GM19468 (cell line): ENCODE data around the gene BEND2.
"Not testable (repeated sequence)": the region's sequence is repeated elsewhere in the genome, so short reads cannot be mapped to it uniquely, and the experiment has no call there.

Experiments used
- ATAC-seq: cut with Tn5 transposase; IDR thresholded peaks from one replicate; pipeline ENCODE4 v1.9.1; 2021; ENCODE audit warnings: mild to moderate bottlenecking, moderate library complexity, moderate number of reproducible peaks; ENCODE audit not compliant: unreplicated experiment; ENCODE audit errors: extremely low read depth

Gene BEND2

DNA sequence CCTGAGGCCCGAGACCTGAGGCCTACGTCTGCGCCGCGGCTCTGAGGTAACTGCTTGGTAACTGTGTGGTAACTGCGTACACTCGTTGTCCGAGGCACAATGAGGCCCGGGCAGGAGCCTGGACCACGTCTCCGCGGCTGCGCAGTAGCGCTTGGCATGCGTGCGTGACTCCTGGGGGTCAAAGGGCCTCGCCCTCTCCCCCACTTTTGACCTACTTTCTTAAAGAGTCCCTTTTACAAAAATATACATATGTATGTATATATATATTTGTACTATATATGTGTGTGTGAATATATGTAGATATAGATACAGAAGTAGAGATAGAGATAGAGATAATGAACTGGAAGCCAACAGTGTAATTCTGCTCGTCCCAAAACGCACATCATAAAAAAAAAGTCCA, at the start of gene BEND2:
TSS of gene BEND2 (minus strand) at position 101 of the 400 bp plus-strand sequence. CDS start 136 bp downstream, outside the sequence.
- ATAC-seq, result no peak

DNA sequence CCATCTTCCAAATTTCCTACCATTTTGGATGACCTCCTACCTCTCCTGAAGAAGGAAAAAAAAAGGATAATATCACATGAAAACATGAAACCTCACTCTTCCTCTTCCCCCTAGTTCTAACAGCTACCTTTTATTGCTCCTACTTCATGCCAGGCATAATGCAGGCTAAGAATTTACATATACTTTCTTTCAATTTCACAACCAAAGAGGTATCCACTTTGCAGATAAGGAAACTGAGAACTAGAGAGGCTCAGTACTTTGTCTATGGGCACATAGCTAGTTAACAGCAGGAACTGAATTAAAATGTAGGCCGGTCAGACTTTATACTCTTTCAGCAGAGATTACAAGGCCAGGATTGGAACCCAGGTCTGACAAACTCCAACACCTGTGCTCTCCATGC, 34.4 kb upstream of the BEND2 start:
- ATAC-seq, result no peak

DNA sequence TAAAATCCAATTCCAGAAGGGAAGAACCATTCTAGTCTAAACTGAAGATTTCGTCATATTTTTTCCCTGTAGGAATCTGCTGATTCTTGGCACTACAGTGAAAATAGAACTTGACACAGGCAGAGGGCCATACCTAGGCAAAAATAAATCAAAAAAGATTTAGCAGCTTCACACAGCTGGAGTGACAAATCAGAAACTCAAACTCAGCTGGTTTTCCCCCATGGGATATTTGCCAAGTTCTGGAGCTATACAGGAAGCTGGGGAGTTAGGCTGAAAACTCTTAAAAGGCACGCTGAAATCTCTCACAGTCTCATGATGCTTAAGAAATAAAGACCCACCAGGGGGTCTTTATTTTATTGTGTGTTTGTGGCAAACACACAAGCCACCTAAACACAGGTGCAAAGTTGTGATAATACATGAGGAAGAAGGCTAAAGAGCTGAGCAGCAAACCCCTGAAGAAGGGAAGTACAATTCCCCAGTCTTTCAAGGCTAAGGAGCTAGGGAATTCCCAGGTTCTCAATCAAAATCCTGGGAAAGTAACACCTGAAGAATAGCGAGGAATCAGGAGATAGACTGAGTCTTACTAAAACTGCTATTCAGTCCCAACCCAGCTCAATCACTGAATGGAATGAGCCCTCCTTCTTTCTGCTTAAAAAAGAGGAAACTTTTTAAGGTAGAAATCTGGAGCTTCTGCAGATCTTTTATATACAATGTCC, 32.1 kb upstream of the BEND2 start:
- ATAC-seq, result no peak

DNA sequence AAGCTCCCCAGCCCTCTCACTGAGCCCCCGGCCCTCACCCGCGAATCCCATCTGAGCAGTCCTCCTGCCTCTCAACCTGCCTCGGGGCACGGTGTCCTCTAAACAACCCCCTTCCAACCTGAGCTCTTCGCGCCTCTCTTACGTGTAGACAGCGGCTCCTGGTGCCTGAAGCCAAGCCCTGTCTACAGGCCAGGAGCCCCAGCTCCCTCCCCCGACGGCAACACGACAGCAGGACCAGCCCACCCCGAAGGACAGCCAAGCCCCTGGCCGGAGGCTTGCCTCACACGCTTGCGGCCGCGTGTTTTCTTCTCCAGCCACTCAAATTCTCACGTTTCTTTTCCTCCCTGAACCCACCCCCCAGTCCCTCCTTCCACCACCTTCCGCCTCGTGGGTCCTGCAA, 9.0 kb upstream of the BEND2 start:
- ATAC-seq, result not testable (repeated sequence)

DNA sequence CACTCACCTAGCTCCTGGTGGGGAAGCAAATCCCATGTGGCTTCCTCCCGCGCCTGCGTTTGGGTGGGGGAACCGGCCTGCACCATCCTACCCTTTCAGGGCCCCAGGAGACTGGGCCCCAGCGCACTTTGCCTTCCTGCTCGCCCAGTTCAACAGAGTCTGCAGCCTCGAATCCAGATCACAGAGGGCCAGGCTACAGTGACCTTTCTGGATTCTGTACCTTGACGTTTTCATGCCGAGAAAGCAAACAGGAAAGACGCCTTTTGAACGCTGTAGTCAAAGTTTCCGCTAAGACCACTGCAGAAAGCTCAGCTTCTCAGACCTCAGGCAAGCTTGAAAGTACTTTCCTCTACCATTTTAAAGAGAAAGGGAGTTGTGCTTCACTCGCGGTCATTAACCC, 7.4 kb upstream of the BEND2 start:
- ATAC-seq, result no peak

DNA sequence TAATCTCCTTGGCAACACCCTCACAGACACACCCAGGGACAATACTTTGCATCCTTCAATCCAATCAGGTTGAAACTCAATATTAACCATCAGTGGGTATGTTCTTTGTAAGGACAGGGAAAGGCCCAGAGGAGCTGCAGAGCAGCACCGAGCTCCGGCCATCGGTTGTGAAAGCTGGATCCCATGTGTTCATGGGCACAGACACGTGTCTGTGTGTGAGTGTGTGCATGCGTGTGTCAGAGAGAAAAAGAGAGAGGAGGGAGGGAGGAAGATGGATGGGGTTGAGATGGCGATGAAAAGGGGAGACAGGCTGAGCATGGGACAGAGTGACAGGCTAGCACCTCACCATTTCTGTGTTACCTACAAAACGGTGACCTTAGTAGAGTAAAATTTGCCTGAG, 6.8 kb upstream of the BEND2 start:
- no peak for ATAC-seq

DNA sequence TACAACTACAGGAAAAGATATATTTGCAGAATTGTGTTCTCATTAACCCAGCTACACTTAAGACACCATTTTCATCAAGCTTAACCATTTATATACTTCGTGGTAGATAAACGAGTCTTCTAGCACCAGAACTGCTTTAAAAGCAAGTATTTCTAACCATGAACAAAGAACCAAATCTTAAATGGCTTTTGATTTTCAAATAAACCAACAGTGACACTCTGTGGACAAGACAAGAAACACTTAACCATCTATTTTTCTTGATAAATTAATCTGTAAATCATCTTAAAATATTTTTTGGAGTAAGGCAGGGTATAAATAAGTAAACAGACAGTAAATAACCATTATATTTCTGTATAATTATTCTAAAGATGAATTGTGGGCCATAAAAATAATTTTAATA, 10.2 kb downstream of the BEND2 start:
- ATAC-seq, result no peak

DNA sequence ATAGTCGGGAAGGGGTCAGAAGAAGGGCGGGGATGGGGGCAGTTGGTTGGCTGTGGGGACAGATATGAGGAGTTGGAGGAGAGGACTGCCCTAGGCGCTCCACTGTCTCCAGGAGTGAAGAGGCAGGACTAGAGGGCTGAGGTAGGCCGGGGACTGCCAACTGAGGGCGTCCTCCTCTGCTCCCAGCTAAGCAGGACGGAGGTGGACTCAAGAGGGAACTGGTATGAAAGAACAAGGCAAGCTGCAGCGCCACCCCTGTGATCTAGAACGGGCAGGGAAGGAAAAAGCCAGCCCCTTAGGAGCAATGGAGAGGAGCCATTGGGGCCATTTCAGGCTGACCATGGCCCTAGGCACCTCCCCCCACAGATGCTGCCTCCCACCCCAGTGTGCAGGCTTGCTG, 14.0 kb downstream of the BEND2 start:
- no peak for ATAC-seq

DNA sequence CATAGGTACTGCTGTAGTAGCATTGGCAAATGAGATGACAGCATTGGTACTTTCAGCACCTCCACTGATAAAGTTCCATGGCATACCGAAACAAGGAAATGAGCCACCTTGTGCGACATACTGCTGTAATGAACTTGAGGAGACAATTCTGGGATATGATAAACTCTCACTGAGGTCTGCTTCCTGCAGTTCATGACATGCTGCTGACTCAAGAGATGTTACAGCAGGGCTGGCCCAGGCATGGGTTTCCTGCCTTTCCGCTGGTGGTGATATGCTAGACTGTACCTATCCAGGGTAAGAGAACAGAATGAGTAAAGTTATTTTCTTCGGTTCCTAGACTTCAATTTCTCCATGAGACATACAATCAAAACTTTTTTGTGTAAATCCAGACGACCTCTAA, 17.1 kb downstream of the BEND2 start:
- no peak for ATAC-seq

DNA sequence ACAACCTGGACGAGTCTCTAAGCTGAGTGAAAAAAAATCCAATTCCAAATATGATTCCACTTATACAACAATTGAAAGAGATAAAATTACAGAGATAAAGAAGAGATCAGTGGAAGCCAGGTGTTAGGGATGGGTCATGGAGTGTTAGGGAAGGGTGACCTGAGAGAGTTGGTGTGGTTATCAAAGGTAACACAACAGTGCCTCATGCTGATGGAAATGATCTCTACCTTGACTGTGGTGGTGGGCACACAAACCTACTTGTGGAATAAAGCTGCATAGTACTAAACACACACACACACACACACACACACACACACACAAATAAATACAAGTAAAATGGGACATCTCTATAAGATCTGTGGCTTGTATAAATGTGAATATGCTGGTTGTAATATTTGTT, 26.0 kb downstream of the BEND2 start:
- no peak for ATAC-seq

DNA sequence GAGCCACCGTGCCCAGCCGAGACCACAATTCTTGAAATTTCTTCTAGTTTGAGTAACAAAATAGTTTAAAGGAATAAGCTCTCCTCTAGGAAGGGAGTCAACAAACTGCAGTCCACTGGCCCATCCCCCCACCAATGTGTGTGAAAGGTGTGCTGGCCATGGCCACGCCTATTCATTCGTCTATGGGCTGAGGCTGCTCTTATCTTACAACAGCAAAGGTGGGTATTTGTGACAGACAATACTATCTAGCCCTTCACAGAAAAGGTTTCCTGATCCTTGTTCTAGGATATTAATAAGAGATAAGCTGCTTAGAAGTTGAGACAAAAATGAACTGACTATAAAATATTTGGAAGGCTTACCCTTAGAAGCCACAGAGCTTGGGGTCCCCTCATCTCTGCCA, 41.2 kb downstream of the BEND2 start:
- ATAC-seq, result no peak

DNA sequence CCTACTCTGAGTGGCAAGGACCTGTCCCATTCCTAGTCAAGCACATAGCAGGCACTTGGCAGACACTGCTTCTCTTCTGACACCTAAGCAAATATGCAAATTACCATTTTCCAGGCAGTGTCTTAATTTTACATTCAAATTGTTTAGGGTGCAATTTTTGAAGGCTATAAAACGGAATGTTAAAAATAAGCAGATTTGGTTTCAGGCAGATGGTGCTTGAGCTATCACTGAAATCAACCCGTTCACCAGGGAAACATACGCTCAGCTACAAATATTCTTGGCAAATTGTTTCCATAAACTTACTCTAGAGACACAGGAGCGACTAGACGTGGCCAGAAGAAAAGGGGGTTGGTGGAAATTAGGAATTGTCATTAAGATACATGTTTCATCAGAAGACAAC, 45.7 kb downstream of the BEND2 start:
- ATAC-seq, result no peak

DNA sequence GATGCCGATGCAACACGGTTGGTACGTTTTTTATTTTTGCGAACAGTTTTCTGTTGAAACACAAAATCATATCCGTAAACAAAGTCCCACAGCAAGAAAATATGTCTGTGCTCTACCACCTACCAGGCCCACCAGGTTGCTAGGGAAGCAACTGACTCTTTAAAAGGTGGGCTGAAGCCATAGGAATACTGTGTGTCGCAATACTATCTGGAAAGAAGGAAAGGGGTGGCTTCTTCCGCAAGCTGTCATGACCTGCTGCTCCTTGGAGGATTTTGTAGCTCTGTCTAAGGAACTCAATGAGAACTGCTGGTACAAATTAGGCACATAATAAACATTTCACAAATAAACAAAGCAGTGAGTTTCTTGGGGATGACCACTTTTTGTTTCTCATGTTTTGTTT, 46.5 kb downstream of the BEND2 start:
- no peak for ATAC-seq

DNA sequence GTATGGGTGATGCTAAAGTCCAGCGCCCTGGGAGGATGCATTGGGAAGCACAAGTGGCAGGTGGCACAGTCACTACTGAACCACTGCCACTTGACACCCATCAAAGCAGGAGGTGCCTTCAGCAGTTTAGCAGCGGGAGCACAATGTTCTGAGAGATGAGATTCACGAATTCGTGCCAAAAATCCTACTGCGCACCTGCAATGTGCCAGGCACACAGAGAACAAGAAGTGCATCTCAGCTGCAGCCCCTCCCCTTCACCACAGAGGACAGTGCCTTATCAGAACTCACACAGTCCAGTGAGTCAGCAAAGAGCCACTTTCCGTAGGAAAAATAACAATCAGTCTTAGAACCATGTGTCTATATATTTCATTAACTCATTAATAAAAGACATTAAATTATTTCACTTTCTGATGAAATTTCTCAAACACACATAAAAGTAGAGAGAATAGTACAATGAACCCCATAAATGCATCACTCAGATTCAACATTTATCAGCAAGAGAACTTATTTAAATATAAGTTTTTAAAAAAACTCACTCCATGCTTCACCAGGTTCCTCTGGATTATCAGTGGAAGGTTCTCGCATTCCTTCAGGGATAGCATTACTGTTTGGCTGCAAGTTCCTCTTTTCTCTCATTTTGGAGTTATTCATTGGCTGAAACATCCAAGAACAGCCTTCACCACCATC, 47.0 kb downstream of the BEND2 start:
- ATAC-seq, result no peak

DNA sequence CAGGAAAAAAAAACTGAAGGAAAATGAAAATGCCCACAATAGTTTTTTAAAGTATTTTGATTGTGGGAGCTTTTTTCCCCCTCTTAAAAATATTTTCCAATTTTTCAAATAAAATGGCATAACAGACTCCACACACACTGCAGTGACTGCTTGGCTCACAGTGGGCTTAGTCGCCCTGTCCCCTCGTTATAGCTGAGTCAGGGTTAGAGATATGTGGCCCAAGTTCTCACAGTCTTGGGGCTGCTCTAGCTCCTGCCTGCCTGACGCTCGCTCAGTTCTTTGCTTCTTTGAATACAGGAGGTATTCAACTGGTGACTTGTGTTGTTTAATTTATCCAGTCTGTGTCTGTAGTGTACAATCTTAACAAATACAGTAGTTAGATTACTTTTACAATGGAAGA, 47.7 kb downstream of the BEND2 start:
- ATAC-seq, result no peak

DNA sequence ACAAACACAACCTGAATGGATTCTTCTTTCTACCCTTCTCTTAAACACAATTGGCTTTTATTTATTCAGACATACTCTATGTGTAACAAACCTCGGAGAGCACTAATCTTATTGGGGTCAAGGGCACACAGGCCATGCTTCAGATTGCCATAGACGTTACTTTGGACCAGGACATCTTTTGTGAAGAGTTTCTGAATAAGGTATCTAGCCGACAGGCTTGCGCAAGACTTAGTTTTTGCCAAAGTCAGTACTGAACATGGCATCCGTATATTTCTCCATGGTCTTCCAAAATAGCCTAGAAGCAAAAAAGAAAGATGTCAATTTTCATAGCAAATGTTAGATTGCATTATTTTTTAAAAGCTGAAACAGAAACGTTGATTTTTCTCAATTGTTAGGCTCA, 49.8 kb downstream of the BEND2 start:
- no peak for ATAC-seq

DNA sequence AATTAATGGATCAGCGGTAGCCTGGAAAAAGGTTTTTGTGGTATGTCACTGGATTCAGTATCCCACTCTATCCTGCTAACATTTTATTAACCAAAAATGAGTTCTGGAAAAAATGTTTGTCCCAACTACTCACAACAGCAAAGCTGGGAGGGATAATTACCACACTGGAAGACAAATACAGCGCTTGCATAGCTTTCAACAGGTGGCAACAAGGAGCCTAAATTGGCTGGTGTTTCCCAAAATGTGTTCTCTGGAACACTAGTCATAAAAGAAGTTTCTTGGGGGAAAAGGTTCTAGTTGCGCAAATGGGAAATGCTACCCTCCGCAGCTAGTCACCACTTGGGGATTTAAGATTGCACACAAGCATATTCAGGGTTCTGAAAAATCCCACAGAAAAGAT, 54.6 kb downstream of the BEND2 start:
- ATAC-seq, result no peak

DNA sequence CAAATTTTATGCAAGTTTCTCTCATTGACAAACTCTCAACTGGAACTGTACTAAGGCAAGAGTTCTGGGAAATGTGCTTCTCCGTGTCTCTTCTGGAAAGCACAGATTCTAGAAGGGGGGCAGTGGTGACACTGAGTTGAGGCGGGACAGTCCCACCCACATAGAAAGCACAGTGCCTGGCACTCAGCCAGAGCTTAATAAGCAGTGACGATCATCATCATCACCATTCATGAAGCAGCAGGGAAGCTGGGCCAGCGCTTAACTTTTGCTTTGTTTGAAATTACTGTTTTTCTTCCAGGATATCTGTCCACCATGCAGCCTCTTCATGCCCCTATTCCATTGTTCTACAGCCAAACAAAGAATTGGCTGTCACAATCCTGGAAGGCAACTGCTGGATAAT, 60.3 kb downstream of the BEND2 start:
- ATAC-seq, result no peak

DNA sequence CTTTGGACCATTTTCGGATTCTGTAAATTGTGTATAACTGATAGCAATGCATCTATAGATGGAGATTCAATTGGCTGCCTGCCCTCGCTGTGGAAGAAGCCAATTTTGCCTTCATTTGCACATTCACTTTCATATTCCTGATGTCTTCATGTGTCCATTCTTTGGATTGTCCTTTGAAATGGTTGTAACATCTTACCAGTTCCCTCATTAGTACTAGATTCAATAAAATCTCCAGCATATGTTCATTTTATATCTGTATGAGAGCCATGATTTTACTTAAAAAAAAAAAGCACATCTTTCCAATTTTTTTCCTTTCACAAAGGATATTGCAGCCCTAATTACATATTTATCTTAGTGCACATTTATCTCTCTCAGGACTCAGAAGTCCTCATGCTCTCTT, 61.7 kb downstream of the BEND2 start:
- ATAC-seq, result no peak

DNA sequence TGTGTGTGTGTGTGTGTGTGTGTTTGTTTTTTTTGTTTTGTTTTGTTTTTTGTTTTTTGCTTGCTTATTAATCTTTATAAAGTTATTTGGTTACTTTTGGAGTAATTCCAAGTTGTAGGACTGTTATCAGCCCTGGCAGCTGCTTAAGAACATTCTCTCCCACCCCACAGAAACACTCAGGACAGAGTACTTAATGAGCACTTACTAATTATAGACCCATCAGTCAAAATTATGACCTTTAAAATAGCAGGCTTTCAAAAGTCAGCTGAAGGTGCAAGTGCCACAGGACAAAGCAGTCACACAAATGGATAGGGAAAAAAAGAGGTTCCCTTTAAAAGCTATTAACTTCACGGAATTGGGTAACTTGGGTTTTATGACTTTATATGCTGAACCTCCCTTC, 69.0 kb downstream of the BEND2 start:
- no peak for ATAC-seq

DNA sequence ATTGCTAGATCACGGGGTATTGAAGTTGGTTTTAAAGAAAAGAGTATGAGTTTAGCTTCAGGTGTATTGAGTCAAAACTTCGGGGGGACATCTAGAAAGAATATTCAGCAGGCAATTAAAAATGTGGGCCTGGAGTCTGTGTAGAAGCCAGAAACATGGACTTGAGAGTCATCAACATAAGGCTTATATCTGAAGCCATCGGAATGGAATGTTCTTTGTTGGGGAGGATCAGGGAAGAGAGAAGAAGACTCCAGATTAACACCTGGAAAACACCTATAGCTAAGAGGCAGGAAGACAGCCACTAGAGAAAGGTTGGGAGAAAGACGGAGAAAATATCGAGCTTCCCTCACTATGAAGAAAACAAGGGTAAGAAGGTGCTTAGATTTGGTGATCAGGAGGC, 69.5 kb downstream of the BEND2 start:
- no peak for ATAC-seq

DNA sequence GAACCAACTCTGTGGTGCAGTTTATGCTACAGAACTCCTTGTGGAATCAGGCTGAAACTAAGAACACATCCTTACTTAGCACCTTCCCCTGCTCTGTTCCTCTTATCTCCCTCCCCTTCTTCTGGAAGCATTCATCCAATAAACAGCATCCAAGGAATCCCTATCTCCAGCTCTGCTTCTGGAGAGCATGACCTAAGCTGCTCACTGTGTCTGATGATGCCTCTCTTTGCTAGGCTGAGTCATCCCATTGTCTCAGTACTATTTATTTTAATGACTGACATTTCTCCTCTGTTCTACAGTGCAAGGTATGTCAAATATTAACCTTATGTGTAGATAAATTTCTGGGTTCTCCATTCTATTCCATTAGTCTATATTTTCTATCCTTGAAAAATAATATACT, 71.2 kb downstream of the BEND2 start:
- ATAC-seq, result no peak
